IMR-90 (cell line): ENCODE results near the gene RFX4. TPM values are rescaled to one million over a fixed set of nuclear protein-coding genes. Genes with fewer than 3 reads are reported as not detected.

Experiments used
- ATAC-seq: fragments of 200-7000 bp; cut with Tn5 transposase; 2 replicates; pipeline ENCODE4 v1.9.1; 2020; ENCODE audit warnings: low read depth, mild to moderate bottlenecking, moderate library complexity
- BruUV-seq: library from RNA; stranded (reverse); fragments of 400-500 nt; replicated peaks from 2 replicates; lab custom pipeline; 2021; lab: Mats Ljungman, UMichigan
- CTCF ChIA-PET: fragments of 300-600 bp; formaldehyde crosslinking; extraction: SDS; loops from one replicate; lab custom pipeline; 2021; ENCODE audit warnings: antibody characterized with exemption; lab: Yijun Ruan, JAX
- POLR2A ChIA-PET: fragments of 300-600 bp; sonication (Branson Sonifier 250); formaldehyde crosslinking; loops from one replicate; lab custom pipeline; 2022; ENCODE audit warnings: antibody characterized with exemption; ENCODE audit not compliant: unreplicated experiment; lab: Charles Lee
- DNase-seq: peaks from one replicate; pipeline ENCODE4 v3.0.0; 2013
- H2AFZ ChIP-seq: replicated peaks from 2 replicates; pipeline ENCODE3; 2013; ENCODE audit warnings: low read length, mild to moderate bottlenecking; ENCODE audit not compliant: poor library complexity
- H2AK5ac ChIP-seq: 2 replicates; pipeline ENCODE4 v1.6.1; 2013; ENCODE audit warnings: low read depth, low read length, inconsistent platforms
- H2AK9ac ChIP-seq: replicated peaks from 2 replicates; pipeline ENCODE3; 2013; ENCODE audit warnings: mild to moderate bottlenecking, low read depth, low read length, moderate library complexity; ENCODE audit not compliant: poor library complexity
- H2BK120ac ChIP-seq: 2 replicates; pipeline ENCODE4 v1.6.1; 2013; ENCODE audit warnings: low read depth, low read length, inconsistent platforms
- H2BK15ac ChIP-seq: 3 replicates; pipeline ENCODE4 v1.6.1; 2013; ENCODE audit warnings: low read depth, low read length, inconsistent platforms
- H2BK20ac ChIP-seq: 2 replicates; pipeline ENCODE4 v1.6.1; 2013; ENCODE audit warnings: low read depth, mild to moderate bottlenecking, inconsistent platforms, low read length, moderate library complexity
- H2BK5ac ChIP-seq: 2 replicates; pipeline ENCODE4 v1.6.1; 2013; ENCODE audit warnings: mild to moderate bottlenecking, low read depth, low read length, inconsistent platforms; ENCODE audit not compliant: poor library complexity, severe bottlenecking
- H3K14ac ChIP-seq: replicated peaks from 2 replicates; pipeline ENCODE4 v1.6.1; 2013; ENCODE audit warnings: low read depth, low read length, inconsistent platforms
- H3K18ac ChIP-seq: 2 replicates; pipeline ENCODE4 v1.6.1; 2013; ENCODE audit warnings: low read depth, low read length, control low read depth
- H3K23ac ChIP-seq: 2 replicates; pipeline ENCODE4 v1.6.1; 2013; ENCODE audit warnings: low read depth, low read length, inconsistent platforms
- H3K27ac ChIP-seq: 2 replicates; pipeline ENCODE4 v1.5.1; 2013; ENCODE audit warnings: mild to moderate bottlenecking, control low read depth, low read length; ENCODE audit not compliant: insufficient read depth
- H3K27me3 ChIP-seq: 2 replicates; pipeline ENCODE4 v1.6.1; 2013; ENCODE audit warnings: low read length; ENCODE audit not compliant: control insufficient read depth, insufficient read depth
- H3K36me3 ChIP-seq: 2 replicates; pipeline ENCODE4 v1.6.1; 2013; ENCODE audit warnings: low read length, mixed read lengths; ENCODE audit not compliant: control insufficient read depth, insufficient read depth
- H3K4ac ChIP-seq: 2 replicates; pipeline ENCODE4 v1.6.1; 2013; ENCODE audit warnings: low read depth, low read length, inconsistent platforms
- H3K4me1 ChIP-seq: 2 replicates; pipeline ENCODE4 v1.6.1; 2013; ENCODE audit warnings: low read length, mixed read lengths; ENCODE audit not compliant: control insufficient read depth, insufficient read depth
- H3K4me2 ChIP-seq: 2 replicates; pipeline ENCODE4 v1.6.1; 2013; ENCODE audit warnings: low read depth, mild to moderate bottlenecking, control low read depth, low read length, moderate library complexity
- H3K4me3 ChIP-seq: 2 replicates; pipeline ENCODE4 v1.5.1; 2013; ENCODE audit warnings: low read depth, mild to moderate bottlenecking, control low read depth, low read length, moderate library complexity; ENCODE audit not compliant: insufficient read depth
- H3K56ac ChIP-seq: 2 replicates; pipeline ENCODE4 v1.6.1; 2013; ENCODE audit warnings: low read length, inconsistent platforms; ENCODE audit not compliant: insufficient read depth; ENCODE audit errors: extremely low read depth
- H3K79me1 ChIP-seq, 2 experiments: 2 replicates each; pipeline ENCODE4 v1.6.1; 2013; ENCODE audit warnings: low read length in 2 of 2, inconsistent platforms in 1 of 2, low read depth in 1 of 2
- H3K9ac ChIP-seq: 2 replicates; pipeline ENCODE4 v1.6.1; 2013; ENCODE audit warnings: low read depth, low read length, control low read depth
- H3K9me1 ChIP-seq: 2 replicates; pipeline ENCODE4 v1.6.1; 2013; ENCODE audit warnings: low read length, inconsistent platforms; ENCODE audit not compliant: insufficient read depth
- H3K9me3 ChIP-seq: 2 replicates; pipeline ENCODE4 v1.6.1; 2013; ENCODE audit warnings: low read length; ENCODE audit not compliant: control insufficient read depth, insufficient read depth
- H4K20me1 ChIP-seq: 2 replicates; pipeline ENCODE4 v1.6.1; 2013; ENCODE audit warnings: low read length, inconsistent platforms; ENCODE audit not compliant: insufficient read depth
- H4K5ac ChIP-seq: 2 replicates; pipeline ENCODE4 v1.6.1; 2013; ENCODE audit warnings: mild to moderate bottlenecking, low read depth, low read length, control low read depth
- H4K8ac ChIP-seq, 2 experiments: 2 replicates each; pipeline ENCODE4 v1.6.1; 2013; ENCODE audit warnings: low read depth in 2 of 2, low read length in 2 of 2, control low read depth in 1 of 2, inconsistent platforms in 1 of 2
- H4K91ac ChIP-seq: 2 replicates; pipeline ENCODE4 v1.6.1; 2013; ENCODE audit warnings: low read depth, low read length, inconsistent platforms; ENCODE audit not compliant: insufficient read depth
- BHLHE40 ChIP-seq: fragments of 150-350 bp; IDR thresholded peaks from 2 replicates; pipeline ENCODE4 v1.6.1; 2016; ENCODE audit warnings: mild to moderate bottlenecking, low read depth, low read length
- CEBPB ChIP-seq: IDR thresholded peaks from 2 replicates; pipeline ENCODE4 v1.6.1; 2012; ENCODE audit warnings: low read depth, low read length, improper control_type of control experiment
- CHD1 ChIP-seq: IDR thresholded peaks from 2 replicates; pipeline ENCODE4 v1.6.1; 2012; ENCODE audit warnings: low read depth, low read length, improper control_type of control experiment
- CTCF ChIP-seq: conservative IDR thresholded peaks from 2 replicates; pipeline ENCODE4 v1.5.1; 2012; ENCODE audit warnings: mild to moderate bottlenecking, low read depth, low read length, improper control_type of control experiment
- ELK1 ChIP-seq: fragments of 150-350 bp; IDR thresholded peaks from 2 replicates; pipeline ENCODE4 v1.6.1; 2016; ENCODE audit warnings: low read depth, mild to moderate bottlenecking, low read length, moderate library complexity, borderline replicate concordance
- FOS ChIP-seq: fragments of 150-350 bp; IDR thresholded peaks from 2 replicates; pipeline ENCODE4 v1.6.1; 2016; ENCODE audit warnings: low read depth, low read length
- MAFK ChIP-seq: IDR thresholded peaks from 2 replicates; pipeline ENCODE4 v1.6.1; 2012; ENCODE audit warnings: low read depth, low read length, improper control_type of control experiment
- MAZ ChIP-seq: IDR thresholded peaks from 2 replicates; pipeline ENCODE4 v1.6.1; 2012; ENCODE audit warnings: low read depth, mild to moderate bottlenecking, low read length, improper control_type of control experiment, moderate library complexity, borderline replicate concordance
- MXI1 ChIP-seq: IDR thresholded peaks from 2 replicates; pipeline ENCODE4 v1.6.1; 2012; ENCODE audit warnings: low read depth, mild to moderate bottlenecking, low read length, moderate library complexity, borderline replicate concordance
- NFE2L2 ChIP-seq: fragments of 150-350 bp; IDR thresholded peaks from 2 replicates; pipeline ENCODE4 v1.6.1; 2016; ENCODE audit warnings: low read depth, mild to moderate bottlenecking, low read length
- POLR2A ChIP-seq: IDR thresholded peaks from 2 replicates; pipeline ENCODE4 v1.6.1; 2012; ENCODE audit warnings: mild to moderate bottlenecking, low read depth, low read length
- RAD21 ChIP-seq: IDR thresholded peaks from 2 replicates; pipeline ENCODE4 v1.6.1; 2012; ENCODE audit warnings: low read length, improper control_type of control experiment
- RCOR1 ChIP-seq: IDR thresholded peaks from 2 replicates; pipeline ENCODE4 v1.6.1; 2012; ENCODE audit warnings: mild to moderate bottlenecking, low read length, improper control_type of control experiment; ENCODE audit not compliant: insufficient replicate concordance
- RFX5 ChIP-seq: IDR thresholded peaks from 2 replicates; pipeline ENCODE4 v1.8.0; 2012; ENCODE audit warnings: low read depth, mild to moderate bottlenecking, low read length, moderate library complexity
- SMC3 ChIP-seq: fragments of 150-350 bp; IDR thresholded peaks from 2 replicates; pipeline ENCODE4 v1.6.1; 2016; ENCODE audit warnings: low read depth, mild to moderate bottlenecking, antibody characterized with exemption, low read length, moderate library complexity
- USF2 ChIP-seq: fragments of 150-350 bp; IDR thresholded peaks from 2 replicates; pipeline ENCODE4 v1.6.1; 2017; ENCODE audit warnings: mild to moderate bottlenecking, antibody characterized with exemption, low read length, low read depth
- WGBS, 2 experiments: methylation state at CpG; one replicate each; pipeline versions ENCODE4 v1.1.5 to v1.1.7; 2013; ENCODE audit warnings: missing lambda C conversion rate in 2 of 2; ENCODE audit not compliant: insufficient read length in 1 of 2; ENCODE audit errors: extremely low coverage in 2 of 2; 5-methylcytosine and 5-hydroxymethylcytosine counted together
- dilution Hi-C: fragments of 300-500 bp; cut with HindIII; formaldehyde crosslinking; loops from one replicate; pipeline ENCODE4 v1.14.3; 2018; ENCODE audit warnings: low sequenced_read_pairs; ENCODE audit not compliant: unreplicated experiment
- in situ Hi-C: fragments of 300-500 bp; cut with MboI; formaldehyde crosslinking; loops from 3 replicates; pipeline ENCODE4 v1.14.3; 2019; ENCODE audit warnings: low sequenced_read_pairs, inconsistent platforms, mixed read lengths
- intact Hi-C: fragments of 100-400 bp; cut with micrococcal nuclease; formaldehyde crosslinking; loops from 2 replicates; pipeline ENCODE4 v1.10.0; 2022
- polyA plus RNA-seq, 3 experiments: library from polyadenylated mRNA; depleted of rRNA; stranded (reverse); fragments of >200 nt; gene quantifications; 2 replicates each; pipeline ENCODE4 v1.2.3, GENCODE V29; 2012; ENCODE audit warnings: low replicate concordance in 1 of 3
- total RNA-seq: library from RNA; depleted of rRNA; stranded (reverse); fragments of >200 nt; gene quantifications from 2 replicates; pipeline ENCODE4 v1.2.3, GENCODE V29; 2012

The RFX4 gene
- total and polyA plus RNA-seq, 2 of the 4 experiments (the other 2 are of a cell fraction): not detected

- H4K91ac ChIP-seq: no peak overlapping the region
- H4K5ac ChIP-seq: no peak overlapping the region
- ATAC-seq (no peak), DNase-seq (no peak)
- H2AFZ ChIP-seq: no peak overlapping the region
- no peak overlapping the region for H3K56ac ChIP-seq
- H3K79me1 ChIP-seq: no peaks in the 10 kb centered on the region
- H3K4me3 ChIP-seq: no peak overlapping the region
- no peak overlapping the region for H3K9ac ChIP-seq
- CTCF ChIA-PET: no interaction called here
- POLR2A ChIA-PET: no interaction called here
- dilution Hi-C loops: no loop called here
- H2BK15ac ChIP-seq: no peak overlapping the region
- no peak overlapping the region for H3K18ac ChIP-seq
- peaks cover 5% of the 10 kb centered on the region for H3K27me3 ChIP-seq
- H2BK5ac ChIP-seq: no peak overlapping the region
- H3K27ac ChIP-seq: no peak overlapping the region
- H3K4me1 ChIP-seq: peaks cover 1% of the 10 kb centered on the region; the same call in 1 of the 2 replicates
- TF ChIP-seq RCOR1 (no peak), CEBPB (no peak), MAZ (no peak), USF2 (no peak), MXI1 (no peak), SMC3 (no peak), RAD21 (no peak), NFE2L2 (no peak), FOS (no peak), BHLHE40 (no peak), RFX5 (no peak), CHD1 (no peak), POLR2A (no peak), ELK1 (no peak), MAFK (no peak), CTCF (no peak)
- no peak overlapping the region for H3K4ac ChIP-seq
- no peaks in the 10 kb centered on the region for H3K36me3 ChIP-seq
- H2BK20ac ChIP-seq: no peak overlapping the region
- H4K20me1 ChIP-seq: no peaks in the 10 kb centered on the region
- H3K4me2 ChIP-seq: no peak overlapping the region
- H2AK5ac ChIP-seq: no peak overlapping the region
- intact Hi-C loops: no loop called here
- H4K8ac ChIP-seq: no peak overlapping the region
- no peaks in the 10 kb centered on the region for H3K9me3 ChIP-seq
- H2BK120ac ChIP-seq: no peak overlapping the region
- no peaks in the 10 kb centered on the region for H3K9me1 ChIP-seq
- in situ Hi-C loops: no loop called here
- no peak overlapping the region for H3K23ac ChIP-seq
- no TSS peak for BruUV-seq
- 50% methylated on average over 1 of the region's 6 CpGs; no CpG with 5 or more reads in 1 of the 2 experiments for WGBS, 2 experiments
- H3K14ac ChIP-seq: no peak overlapping the region
- H2AK9ac ChIP-seq: no peak overlapping the region
These were observed 186.7 kb downstream of the RFX4 start for GRCh38 chr12:106769546-106769945.
